NCI-H1105 (cell line): ENCODE data around the gene DUSP16.
"Not testable (repeated sequence)": the region's sequence is repeated elsewhere in the genome, so short reads cannot be mapped to it uniquely, and the experiment has no call there.

ENCODE experiments used
- DNase-seq: peaks from one replicate; lab custom pipeline; 2025; lab: John Stamatoyannopoulos, UW

The DUSP16 gene

DNA sequence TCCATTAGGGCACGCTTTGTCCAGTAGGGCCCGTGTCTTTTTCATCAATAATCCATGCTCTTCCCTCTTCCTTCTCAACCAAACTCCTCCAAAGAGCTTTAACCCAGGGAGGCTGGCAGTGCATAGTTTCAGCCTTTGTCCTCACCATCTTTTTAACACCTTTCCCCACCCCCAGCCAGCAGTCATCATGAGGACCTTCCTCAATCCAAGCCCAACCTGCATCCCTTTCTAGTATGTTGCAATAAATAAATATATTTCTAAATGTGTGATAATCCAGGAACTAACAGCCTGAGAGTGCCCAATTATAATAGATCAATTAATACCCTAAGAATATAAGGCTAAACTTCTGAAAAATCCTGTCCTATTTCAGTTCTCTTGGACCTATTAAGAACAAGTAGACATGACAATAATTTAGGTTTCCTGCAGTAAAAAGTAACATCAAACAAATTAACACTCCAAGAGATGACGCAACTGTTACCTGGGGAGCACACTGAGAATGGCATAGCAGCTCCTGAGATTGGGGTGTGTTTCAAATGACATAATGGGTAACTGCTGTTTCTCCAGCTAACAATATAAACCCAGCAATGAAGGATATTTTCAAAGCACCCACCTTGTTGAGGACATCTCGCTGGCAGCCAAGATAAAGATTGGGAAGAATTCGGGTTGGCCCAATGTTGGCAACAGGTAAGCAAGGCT is 62.6 kb downstream of the DUSP16 start:
- no peak for DNase-seq

DNA sequence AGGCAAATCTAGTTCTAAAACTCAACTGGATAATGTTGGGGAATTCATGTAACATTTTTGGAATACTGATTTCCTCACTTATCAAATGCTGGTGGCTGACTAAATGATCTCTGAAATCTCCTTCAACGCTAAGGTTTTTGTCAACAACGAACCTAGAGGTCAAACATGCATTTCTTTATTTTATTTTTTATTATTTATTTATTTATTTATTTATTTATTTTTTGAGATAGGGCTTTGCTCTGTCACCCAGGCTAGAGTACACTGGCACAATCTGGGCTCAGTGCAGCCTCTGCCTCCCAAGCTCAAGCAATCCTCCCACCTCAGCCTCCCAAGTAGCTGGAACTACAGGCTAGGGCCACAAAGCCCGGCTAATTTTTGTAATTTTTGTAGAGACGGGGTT is 64.5 kb downstream of the DUSP16 start:
- DNase-seq = no peak

DNA sequence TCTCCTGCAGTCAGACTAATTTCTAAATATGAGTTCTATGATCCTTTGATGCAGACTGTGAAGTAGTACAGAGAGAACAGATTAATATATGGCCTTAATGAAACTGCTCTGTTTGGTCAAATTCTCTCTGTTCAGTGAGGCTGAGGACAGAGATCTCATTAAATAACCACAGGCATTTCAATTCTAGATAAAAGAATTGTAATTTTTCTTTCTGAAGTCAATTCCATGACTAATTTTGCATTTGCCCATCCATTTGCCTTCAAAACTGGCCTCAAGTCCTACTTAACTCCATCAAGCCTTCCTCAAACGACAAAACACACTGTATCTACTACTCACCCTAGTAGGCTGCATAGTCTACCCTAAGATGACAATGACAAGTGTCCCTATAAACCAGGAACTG is 67.1 kb downstream of the DUSP16 start:
- DNase-seq = no peak

DNA sequence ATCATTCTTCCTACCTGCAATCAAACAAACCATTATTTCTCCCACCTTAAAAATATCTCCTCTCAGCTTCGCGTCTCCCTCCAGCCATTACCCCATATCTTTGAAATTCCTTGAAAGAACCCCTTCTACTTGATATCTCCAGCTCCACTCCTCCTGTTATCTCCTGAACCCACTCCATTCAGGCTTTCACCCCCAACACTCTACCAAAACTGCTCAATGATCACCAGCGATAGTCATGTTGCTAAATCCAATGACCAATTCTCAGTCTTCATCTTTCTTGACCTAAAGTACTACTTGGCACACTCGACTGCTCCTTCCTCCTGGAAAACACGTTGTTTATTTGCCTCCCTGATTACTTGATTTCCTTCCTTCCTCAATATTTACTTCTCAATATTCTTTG is 70.1 kb downstream of the DUSP16 start:
- DNase-seq = no peak

DNA sequence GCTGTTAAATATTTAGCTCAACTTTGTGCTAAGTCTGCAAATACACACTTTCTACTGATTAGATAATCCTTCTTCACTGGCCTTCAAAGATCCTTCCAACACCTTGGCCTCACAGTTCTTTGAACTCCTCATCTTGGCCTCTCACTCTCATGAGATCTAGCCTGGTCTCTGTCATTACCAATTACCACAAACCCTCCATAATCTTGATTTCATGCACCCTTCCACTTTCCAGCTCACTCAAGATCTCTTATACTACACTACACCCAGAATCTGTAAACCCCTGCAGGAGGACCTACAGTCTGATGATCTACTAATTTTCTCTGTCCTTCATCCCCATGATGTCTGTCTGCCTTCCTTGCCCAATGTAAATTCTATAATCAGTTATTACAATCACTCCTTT is 71.1 kb downstream of the DUSP16 start:
- DNase-seq = no peak

DNA sequence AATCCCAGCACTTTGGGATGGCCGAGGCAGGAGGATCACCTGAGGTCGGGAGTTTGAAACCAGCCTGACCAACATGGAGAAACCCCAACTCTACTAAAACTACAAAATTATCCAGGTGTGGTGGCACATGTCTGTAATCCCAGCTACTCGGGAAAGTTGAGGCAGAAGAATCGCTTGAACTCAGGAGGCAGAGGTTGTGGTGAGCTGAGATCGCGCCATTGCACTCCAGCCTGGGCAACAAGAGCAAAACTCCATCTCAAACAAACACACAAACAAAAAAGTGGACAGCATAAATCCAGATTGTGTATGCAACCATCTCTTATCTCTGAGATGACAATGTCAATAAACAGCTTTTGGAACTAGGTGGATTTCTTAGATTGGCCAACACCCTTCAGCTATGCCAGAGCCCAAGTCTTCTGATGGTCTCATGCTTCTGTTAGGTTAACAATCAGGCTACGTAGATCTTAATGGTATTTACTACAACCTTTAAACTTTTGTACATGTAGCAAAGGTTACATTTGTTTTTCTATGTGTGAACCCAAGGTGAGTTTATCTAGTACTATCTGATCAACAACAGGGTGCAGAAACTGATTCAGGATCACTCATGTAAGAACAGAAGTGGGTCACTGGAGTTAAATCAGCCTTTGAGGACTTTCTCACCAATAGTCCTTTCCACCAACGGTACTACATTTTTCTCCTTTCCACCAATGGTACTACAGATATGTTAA is 73.7 kb downstream of the DUSP16 start:
- no peak for DNase-seq

DNA sequence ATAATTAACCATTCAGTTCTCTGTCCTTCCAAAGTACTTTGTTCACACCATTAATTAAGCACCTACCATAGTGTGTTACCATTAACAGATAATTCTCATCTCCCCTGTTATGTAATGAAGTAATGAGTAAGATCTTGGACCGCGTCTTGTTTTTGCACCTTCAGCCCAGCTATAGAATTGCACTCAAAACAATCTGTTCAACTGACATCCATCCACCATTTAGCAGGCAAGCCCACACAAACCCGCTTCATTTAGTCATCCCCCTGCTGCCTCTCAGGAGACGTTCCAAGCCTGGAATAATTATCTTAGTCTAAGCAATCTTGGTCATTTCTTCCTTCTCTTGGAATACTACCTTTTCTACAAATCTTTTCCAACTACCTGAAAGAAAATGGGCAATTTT is 74.4 kb downstream of the DUSP16 start:
- no peak for DNase-seq

DNA sequence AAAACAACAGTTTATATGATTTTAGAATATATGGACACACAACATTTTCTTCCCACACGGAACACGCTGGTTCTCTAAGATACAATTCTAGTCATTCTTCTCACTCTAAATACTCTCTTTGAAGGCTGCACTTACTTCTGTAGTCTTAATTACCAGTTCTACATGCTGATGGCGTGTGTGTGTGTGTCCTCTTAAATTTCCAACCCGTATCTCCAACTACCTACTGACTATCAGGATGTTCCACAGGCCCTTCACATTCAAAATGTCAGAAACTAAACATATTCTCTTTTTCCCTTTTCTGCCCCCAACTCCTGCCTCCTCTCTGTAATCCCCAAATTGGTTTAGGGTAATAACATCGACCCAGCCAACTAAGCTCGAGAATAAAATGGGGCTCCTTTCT is 75.2 kb downstream of the DUSP16 start:
- no peak for DNase-seq

DNA sequence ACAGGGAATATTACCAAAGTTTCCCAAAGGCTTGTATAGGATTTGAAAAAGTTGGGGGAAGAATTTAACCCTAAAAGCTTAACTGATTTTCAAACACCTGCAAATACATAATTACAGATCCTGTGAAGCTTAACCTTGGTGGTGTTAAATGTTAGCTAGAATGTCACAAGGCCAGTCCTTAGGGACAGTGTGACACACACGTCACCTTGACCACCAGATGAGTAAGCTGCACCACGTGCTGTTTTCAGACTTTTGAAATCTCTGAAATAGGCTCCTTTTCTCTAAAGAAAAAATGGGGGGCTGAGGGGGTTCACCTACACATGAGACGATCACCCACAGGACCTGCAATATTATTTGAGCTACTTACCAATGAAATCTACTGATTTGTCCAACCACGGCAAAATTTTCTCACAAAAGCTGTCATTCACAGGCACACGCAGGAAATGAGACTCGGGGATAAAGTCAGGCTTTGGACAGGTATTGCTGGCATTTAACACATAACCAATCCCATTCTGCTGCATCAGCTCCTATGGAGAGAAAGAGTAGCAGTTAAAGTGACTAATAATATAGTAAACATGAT is 75.9 kb downstream of the DUSP16 start:
- no peak for DNase-seq

DNA sequence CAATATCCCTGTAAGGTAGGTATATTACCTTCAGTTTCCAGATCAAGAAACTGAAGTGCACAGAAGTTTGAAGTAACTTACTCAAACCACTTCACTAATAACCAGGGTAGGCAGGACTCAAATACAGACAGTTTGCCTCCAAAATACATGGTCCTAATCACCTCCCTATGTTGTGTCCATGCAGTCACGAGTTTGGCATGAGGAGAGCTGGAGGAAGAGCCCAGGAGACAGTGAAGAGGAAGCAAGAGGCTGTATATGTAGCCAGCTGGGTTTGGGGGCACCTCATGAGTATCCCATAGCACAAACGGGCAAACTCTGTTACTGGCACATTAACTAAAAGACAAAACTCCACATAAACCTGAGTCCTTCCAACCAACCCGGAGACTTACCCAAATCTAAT is 79.2 kb downstream of the DUSP16 start:
- DNase-seq = no peak

DNA sequence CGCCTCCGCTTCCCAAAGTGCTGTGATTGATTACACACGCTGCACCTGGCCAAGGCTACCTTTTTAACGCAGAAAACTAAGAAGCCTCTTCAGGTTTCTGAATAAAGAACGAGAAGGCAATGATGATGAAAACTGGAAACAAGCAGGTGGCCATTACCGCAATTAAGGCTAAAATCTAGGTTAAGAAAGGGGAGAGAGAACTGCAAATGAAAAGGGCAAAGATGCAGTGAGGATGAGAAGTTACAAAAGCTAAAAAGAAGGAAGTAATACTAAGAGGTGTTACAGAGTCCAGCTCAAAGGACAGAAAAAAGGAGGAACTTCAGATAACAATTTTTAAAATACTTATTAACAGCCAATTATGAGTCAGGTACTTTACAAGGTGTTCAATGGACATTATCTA is 79.7 kb downstream of the DUSP16 start:
- DNase-seq = no peak

DNA sequence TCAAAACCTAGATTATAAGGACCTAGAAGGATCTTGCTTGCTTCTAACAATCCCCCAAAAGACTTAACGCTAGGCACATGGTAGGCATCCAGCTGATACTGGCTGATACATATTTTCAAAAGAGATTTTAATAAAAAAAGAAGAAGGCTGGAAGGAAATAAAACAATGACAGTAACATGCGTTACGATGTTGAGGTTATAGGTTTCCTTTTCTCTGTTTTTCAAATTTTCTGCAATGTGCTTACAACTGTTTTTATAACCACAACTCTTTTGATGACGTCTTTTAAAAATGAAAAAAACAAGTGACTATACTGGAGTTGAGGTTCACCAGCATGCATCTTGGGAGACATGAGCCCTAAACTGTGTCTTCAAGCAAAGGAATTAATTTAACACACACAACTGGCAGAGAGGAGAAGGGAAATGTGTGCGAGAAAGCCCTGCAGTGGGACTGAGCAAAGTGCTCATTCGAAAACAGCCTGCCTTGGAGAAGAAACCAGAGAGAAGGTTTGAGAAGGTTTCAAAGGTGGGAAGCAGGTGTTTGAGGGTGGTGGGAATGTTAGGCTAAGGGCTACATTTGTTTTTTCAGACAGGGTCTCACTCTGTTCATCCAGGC is 80.4 kb downstream of the DUSP16 start:
- no peak for DNase-seq

DNA sequence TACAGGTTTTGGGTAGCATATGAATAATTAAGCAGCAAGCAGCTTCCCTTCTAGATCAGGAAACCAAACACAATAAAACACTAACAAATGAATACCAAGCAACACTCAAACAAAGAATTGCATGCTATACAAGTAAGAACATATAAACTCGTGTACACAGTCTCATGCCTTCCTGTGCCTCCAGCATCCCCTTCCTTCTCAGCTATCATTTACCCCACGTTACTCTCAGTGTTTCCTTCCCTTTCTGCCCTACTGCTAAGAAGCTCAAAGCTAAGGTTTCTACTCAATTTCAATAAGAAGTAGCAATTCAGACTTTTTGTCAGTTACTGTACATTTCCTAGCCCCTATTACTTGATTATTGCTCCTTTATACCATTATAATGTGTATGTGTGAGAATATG is 81.0 kb downstream of the DUSP16 start:
- DNase-seq = no peak

DNA sequence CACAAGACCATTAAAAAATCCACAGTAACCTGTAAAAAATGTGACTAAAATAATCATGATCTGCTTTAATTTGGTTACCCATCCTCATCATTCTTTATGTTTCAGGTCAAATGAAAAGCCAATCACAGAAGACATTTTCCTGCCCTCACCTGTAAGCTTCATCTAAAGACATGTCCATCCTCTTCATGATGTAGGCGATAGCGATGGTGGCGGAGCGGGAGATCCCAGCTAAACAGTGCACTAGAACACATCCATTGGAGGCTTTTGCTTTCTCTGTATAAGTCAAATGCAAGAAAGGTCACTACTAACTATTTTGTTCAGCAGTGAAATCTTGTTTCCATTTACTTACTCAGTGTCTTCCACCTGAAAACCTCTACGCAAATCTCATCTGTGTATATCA is 82.6 kb downstream of the DUSP16 start:
- DNase-seq = no peak

DNA sequence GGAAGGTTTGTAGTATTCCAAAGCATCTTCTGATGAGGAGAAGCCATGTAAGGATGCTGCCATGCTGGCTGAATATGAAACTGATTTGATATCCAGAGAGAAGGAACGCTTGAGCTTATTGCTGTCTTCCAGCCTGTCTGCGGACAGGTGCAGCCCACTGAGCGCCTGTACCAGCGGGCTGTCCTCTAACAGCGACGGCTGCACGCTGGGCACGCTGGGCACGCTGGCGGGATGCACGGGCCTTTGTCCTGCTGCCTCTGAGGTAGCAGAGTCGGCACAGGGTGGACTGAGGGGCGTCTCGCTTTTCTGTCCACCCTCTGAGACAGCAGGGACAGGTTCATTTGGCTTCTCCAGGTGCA is 85.2 kb downstream of the DUSP16 start:
- no peak for DNase-seq

DNA sequence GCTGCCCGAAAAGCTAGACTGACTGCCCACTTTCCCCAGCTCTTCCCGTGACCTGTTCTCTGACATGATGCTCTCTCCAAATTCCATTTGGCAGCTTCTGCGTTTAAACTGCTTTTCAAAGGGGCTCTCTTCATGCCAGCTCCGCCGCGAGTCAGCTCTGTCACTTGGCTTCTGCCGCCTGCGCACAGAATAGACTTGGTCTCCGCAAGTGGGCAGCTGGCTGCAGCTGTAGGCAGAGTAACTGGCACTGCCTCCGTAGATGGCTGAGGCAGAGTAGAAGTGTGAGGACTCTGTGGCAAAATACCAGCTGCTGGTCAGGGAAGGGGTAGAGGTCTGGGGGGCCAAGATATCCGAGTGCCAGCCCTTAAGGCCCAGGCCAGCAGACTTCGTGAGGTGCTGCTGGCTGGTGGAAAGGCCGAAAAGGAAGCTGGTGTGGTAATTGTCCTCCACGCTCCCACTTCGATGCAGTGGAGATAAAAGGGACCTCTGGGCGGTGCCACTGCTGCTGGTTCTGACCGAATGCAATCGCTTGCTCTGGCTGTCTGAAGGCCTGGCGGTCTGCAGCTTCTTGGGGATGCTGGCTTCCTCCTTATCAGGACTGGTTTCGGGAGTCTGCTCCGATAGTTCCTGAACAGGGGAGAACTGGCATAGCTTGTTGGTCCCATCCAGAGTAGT is 85.7 kb downstream of the DUSP16 start:
- DNase-seq = no peak

DNA sequence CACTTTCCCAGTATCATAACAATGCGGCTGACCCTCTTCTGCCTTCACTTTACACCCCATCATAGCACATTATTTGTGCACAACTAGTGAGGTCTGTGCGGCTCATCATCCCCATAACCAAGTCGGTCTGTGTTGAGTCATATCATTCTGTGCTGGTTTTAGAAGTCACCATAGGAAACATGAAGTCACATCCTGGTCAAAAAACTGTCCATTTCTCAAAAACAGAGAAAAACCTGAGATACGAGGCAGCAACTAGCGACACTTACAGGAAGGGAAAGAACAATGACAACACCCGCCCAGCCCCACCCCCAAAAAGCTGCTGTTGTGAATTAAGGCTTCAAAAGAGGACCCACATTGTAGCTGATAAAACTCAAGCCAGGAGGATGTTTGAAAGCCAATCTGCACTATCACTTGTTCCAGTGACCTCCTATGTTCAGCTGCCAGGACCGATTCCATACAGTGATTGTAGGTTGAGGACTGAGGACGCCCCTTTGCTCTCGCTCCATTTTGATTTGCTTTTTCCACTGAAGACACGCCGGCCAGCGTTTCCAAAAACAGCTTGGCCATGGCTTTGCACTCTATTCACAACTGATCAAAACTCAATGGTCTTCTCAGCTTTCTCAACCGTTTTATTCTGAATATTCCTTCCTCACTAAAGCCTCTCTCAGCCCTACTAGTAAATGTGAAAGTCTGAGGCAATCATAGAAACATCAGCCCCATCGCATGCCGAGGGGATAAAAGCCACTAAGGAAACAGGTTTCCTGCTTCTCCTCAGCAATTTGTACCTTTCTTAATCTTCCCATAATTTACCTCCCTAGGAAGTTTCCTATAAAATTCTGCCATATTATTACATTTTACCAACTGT is 87.5 kb downstream of the DUSP16 start:
- DNase-seq = no peak

DNA sequence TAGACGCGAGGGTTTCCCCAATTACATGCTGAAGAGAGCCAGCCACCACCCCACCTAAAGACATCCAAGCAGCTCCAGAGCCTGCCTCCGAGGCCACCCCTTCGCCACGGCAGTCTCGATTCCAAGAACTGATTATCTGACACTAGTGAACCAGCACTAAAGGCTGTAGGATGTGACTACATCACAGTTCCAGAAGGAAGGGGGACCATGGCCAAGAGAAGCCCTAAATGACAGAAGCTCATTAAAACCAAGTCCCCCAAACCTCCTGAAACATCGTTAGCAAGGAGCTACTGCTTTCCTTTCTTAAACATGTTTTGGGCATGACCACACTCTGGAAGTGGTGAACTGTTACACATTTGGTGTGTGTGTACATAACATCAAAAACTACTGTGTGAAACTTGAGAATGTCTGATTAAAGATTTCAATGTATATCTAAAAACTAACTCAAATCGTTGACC is 88.2 kb downstream of the DUSP16 start:
- no peak for DNase-seq

DNA sequence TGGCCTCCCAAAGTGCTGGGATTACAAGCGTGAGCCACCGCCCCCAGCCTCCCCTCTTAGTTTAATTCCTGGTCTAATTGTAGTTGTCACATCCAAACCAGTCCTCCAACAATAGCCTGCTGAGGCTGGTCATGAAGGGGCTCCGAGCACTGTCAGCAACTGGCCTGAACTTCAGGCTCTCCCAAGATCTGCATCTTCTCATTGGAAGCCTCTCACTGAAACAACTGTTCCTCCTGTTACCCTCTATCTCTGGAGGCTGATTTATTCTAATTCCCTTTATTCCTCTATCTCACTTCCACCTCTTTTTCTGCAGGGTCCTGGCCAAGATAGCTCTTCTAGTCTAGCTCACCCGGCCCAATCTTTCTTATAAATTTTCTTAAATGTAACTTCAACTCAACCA is 89.4 kb downstream of the DUSP16 start:
- no peak for DNase-seq

DNA sequence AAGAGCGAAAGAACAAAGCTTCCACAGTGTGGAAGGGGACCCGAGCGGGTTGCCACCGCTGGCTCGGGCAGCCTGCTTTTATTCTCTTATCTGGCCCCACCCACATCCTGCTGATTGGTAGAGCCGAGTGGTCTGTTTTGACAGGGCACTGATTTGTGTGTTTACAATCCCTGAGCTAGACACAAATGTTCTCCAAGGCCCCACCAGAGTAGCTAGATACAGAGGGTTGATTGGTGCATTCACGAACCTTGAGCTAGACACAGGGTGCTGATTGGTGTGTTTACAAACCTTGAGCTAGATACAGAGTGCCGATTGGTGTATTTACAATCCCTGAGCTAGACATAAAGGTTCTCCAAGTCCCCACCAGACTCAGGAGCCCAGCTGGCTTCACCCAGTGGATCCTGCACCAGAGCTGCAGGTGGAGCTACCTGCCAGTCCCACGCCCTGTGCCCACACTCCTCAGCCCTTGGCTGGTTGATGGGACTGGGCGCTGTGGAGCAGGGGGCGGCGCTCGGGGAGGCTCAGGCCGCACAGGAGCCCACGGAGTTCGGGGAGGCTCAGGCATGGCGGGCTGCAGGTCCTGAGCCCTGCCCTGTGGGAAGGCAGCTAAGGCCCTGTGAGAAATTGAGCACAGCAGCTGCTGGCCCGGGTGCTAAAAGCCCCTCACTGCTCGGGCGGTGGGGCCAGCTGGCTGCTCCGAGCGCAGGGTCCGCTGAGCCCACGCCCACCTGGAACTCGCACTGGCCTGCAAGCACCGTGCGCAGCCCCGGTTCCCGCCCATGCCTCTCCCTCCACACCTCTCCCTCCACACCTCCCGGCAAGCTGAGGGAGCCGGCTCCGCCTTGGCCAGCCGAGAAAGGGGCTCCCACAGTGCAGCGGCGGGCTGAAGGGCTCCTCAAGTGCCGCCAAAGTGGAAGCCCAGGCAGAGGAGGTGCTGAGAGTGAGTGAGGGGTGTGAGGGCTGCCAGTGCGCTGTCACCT is 90.4 kb downstream of the DUSP16 start:
- not testable (repeated sequence) for DNase-seq
